DMS53 (cell line): ENCODE data around the gene ATP6V1F.

Experiments
- DNase-seq: peaks from one replicate; lab custom pipeline; 2025; lab: John Stamatoyannopoulos, UW

Gene ATP6V1F

DNA sequence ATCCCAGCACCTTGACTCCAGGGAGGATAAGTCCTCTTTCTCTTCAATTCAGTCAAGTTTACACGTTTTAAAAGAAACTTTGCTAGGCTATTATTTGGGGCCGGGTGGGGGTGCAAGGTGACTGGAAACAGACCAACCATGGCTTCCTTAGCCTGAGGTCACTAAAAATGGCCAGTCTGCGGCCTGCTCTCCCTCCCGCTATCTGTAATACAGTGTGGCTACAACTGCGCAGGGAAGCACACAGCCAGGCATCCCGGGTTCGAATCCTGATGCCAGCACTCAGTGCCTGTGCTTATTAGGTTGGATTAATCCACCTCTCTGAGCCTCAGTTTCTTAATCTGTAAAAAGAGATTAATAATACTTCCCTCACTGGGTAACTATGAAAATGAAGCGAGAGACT, 19.5 kb downstream of the ATP6V1F start:
- no peak for DNase-seq

DNA sequence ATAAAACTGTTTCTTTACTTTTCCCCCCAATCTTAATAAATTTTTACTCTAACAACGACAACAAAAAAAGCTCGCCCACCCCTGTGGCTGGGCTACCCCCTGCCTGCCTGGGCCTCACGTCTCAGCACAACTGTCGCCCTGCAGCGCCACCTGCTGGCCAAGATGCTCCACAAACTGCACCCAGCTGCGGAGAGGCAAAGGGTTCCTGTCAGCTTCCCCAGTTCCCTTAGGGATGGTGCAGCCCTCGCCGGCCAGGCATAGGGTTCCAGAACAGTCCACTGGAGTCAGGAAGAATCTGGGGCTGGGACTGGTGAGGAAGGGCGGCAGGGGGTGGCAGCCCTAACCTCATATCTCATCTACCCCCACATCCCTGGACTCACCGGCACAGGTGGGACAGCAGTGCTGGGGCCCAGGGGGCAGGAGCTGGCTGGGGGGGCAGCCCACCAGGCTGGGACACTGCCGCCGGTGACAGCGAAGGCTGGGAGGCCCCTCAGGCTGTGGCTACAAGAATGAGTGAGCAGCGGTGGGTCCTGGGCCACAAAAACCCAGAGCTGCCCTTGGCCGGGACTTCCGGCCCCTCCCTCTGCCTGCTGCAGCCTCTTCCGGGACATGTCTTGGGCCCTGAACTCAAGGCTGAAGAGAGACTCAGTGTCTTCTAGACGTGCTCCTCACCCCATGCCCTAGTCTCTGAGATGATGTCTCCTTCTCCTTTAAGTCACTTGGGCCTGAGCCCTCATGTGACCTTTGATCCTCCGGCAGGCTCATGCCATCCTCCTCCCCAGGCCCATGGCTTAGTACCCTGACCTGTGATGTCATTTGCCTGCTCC, 21.2 kb downstream of the ATP6V1F start:
- peak; percentile 89 for DNase-seq

DNA sequence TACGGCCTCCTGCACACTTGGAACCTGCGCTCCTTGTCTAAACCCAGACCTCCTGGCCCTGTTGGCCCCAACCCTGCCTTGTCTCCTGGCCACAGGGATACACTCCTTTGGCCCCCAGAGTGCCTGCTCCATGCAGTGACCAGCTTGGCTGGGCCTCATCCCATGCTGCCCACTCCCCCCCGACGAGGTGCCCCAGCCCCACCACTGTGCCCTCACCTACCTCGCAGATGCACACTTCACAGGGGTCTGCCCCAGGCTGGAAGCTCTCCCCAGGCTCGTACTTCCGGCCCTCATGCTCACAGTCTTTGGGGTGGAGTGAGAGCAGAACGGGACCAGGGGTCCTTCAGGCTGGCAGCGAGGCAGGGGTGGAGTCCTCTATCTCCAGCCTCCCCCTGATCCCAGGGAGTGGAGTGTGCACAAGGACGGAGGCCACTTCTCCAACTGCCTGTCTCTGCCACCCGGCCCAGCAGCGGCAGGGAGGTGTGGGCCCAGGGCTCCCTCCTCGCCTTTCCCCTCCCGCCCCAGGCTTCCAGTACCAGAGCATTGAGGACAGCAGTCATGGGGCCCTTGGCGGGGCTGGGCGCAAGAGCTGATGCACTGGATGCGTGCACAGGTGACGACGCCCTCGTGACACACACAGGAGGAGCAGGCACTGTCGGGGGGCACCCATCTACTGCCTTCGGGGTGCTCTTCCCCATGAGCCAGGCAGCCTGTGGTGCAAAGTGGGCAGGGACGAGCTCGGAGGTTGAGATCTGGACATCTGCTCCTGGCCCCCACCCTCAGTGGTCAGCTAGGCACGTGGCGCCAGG, 22.1 kb downstream of the ATP6V1F start:
- no peak for DNase-seq

DNA sequence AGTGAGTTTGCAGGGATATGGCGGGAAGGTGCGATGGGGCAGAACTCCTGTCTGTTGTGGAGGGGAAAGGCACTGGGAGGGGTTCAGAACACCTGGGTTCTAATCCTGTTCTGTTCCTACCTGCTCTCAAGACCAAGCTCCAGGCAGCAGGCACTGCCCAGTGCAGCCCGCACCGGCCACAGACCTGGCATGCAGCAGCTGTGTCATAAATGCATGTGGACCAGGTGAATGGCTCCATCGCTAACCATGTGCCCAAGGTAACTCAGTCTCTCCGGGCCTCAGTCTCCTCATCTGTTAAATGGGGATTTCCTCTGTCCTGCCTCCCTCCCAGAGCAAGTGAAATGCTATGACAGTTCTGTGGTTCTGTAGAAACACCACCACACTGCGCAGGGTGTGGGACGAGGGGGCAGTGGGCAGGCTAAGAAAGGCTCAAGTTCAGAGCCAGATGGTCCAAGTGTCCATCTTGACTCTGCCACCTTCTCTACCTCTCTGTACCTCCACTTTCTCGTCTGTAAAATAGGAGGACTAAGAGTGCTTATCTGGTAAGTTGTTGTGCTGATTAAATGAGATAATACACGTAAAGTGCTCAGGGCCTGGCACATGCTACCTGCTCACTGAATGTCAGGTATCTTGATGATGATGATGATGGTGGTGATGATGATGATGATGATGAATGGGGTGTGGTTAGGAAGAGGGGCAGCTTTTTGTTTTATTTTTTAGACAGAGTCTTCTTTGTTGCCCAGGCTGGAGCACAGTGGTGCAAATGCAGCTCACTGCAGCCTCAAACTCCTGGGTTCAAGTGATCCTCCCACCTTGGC, 22.9 kb downstream of the ATP6V1F start:
- no peak for DNase-seq

DNA sequence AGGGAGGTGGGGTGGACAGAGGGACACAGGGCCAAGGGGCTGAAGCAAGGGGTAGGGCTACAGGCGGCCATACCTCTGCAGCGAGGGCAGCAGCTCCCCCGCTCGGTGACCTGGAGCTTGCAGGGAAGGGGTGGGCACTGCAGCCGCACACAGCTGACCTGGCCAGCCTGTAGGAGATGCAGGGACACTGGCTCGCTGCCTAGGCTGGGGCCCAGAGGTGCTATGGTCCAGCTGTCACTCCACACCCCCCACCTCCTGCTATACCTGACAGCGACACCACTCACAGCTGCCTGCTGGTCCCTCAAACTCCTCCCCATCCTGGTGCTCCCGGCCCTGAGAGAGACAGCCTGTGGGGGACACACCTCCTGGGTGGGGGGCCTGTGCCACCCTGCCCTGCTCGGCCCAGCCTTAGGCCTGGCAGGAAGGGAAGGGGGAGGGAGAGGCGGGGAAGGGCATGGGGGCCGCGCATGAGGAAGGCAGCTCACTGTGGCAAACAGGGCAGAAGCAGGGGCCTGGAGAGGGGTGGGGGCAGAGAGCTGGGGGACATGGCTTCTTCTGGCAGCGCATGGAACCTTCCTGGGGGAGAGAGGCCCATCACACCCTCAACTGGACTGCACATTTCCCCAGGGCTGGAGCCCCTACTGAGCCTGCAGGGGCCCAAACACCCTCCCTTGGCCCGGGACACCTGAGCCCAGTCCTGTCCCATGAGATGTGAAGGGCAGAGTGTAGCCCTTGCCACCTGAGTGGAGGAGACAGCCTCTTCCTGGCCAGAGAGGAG, 23.9 kb downstream of the ATP6V1F start:
- no peak for DNase-seq

DNA sequence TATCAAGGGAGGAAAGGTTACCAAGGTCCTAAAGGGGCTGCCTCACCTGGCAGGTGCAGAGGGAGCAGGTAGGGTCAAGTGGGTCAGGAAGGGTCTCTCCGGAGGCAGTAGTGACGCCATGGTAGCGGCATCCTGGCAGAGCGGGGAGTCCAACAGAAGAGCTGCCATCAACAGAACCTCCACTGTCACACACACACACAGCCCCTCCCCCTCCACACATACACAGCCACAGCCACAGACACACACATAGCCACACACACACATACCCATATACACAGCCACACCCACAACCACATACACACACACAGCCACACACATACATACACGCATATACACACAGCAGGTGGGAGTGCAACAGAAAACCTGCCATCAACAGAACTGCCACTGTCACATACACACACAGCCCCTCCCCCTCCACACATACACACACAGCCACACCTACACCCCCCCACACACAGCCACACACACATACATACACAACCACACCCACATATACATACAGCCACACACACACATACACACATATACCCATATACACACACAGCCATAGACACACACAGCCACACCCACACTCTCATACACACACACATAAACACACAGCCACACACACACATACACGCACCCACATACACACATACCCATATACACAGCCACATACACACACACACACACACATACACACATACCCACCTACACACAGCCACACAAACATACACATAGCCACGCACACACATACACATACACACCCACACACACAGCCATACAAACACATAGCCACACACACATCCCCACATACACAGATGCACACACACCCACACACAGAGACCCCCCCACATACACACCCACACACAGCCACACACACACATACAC, 24.7 kb downstream of the ATP6V1F start:
- peak; percentile 46 for DNase-seq

- no peak for DNase-seq
Measured at GRCh38 chr7:128888039-128888755, 25.5 kb downstream of the ATP6V1F start.

- DNase-seq = no peak
Measured at GRCh38 chr7:128888756-128889095, 26.1 kb downstream of the ATP6V1F start.

DNA sequence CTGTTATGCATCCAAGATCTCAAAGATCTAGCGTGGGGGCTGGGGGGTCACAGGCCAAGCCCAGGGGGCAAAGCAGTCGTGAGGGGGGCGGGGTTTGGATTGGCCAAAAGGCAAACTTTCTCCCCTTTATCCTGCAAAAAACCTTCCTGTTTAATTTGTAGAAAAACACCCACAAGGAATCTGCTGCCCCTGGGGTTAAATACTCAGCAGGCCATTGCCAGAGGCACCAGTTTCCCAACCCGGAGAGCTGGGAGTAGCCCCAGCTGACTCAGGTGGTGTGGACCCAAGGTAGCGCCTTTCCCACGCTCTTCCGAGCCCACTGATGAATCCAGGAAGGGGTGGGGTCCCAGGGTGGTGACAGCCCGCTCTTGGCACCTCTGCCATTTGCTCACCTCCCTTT, 26.5 kb downstream of the ATP6V1F start:
- DNase-seq = peak; percentile 35

DNA sequence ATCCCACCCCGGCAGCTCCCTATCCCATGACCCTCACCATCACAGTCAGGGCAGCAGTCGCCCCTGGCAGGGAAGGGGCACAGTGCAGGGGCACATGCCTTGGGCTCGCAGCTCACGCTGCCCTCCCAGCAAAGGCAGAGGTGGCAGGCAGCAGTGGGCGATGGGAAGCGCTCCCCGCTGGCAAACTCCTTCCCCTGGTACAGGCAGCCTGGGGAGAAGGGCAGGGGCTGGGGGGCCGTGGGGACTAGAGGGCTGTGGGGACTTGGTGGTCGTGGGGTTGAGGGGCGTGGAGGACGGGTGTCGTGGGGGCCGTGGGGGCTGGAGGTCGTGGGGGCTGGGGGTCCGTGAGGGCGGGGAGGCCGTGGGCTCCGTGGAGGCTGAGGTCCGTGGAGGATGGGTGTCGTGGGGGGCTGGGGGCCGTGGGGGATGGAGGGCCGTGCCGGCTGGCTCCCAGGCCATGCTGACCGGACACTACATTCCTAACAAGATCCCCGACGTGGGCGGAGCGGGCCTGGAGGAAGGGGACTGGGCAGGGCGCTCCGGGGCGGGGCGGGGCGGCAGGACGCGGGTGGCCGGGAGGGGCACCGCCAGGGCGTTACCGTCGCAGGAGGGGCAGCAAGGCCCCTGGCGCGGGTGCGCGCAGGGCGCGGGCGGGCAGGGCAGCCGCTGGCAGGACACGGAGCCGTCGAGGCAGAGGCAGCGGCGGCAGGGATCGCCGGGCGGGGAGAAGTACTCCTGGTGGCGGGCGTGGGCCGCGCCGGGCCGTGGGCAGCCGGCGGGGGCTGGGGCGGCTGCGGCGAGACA, 27.9 kb downstream of the ATP6V1F start:
- DNase-seq = peak; percentile 67

- DNase-seq = peak; percentile 64
Measured at GRCh38 chr7:128891110-128891941, 28.7 kb downstream of the ATP6V1F start.

- no peak for DNase-seq
Measured at GRCh38 chr7:128891942-128892269, 29.2 kb downstream of the ATP6V1F start.

- DNase-seq = no peak
Measured at GRCh38 chr7:128892521-128893250, 30.0 kb downstream of the ATP6V1F start.

DNA sequence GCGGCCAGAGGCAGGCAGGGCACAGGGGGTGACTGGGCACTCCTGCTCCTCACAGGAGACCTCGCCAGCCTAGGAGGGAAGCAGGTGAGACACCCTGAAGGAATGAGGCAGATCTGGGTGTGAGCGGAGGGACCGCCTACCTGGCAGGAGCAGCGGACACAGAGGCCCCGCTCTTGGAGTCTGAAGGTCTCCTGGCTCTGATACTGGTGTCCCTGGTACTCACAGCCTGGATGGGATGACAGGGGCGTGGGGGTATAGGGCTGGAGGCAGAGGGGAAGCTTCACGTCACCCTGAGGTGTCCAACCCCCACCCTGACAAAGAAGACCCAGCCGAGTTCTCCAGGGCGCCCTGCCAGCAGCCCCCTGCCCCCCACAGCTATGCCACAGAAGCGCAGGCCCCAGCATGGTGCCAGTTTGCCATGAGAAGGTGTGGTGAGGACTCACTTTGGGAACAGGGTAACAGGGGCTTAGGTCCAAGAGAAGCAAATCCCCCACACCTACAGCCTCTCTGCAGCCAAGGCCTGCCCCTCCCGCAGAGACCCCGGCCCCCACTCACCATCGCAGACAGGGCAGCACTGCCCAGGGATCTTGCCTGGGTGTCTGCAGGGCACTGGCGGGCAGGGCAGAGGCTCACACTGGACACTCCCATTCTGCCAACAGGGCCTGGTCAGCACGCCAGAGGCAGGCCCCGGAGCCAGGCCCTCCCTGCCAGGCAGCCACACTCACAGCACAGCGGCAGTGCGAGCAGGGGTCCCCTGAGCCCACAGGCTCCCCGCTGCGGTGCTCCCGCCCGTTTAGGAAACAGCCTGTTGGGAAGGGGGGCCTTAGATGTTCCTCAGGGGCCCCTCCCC, 30.8 kb downstream of the ATP6V1F start:
- no peak for DNase-seq

DNA sequence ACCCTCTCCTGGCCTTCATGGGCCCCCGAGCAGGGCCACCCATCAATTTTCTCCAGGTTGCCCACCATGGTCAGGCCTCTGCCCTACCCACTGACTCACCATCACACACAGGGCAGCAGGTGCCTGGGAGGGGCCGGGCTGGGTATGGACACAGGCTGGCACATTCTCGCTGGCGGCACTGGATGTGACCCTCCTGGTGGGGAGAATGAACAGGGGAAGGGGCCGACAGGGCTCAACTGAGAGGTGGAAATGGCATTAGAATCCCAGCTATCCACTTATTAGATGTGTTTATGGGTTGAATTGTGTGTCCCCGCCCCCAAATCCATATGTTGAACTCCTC, 31.4 kb downstream of the ATP6V1F start:
- DNase-seq = no peak

- no peak for DNase-seq
Measured at GRCh38 chr7:128895320-128895719, 32.7 kb downstream of the ATP6V1F start.

DNA sequence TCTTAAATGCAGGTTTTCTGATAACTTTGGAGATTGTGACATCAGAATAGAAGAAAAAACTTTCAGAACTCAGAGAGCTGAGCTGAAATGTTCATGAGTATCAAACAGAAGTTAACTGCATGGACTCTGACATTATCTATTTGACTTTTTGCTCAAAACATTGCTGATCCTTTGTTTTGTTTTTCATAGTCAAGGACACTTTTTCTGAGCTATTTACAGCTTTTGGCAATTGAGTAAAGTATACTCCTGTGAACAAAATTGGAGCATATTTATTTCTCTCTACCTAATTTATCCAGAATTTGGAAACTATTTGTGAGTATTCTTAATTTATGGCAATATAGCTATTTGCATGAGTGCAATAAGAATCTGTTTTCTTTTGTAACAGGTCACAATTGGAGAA, 36.7 kb downstream of the ATP6V1F start:
- no peak for DNase-seq
